ENCODE results near the gene SOAT1. TPM values are rescaled to one million over a fixed set of nuclear protein-coding genes. Genes with fewer than 3 reads are reported as not detected.

Gene SOAT1
- total RNA-seq, 2 donors from 2014 or later = 19.1 to 25.4 TPM

DNA sequence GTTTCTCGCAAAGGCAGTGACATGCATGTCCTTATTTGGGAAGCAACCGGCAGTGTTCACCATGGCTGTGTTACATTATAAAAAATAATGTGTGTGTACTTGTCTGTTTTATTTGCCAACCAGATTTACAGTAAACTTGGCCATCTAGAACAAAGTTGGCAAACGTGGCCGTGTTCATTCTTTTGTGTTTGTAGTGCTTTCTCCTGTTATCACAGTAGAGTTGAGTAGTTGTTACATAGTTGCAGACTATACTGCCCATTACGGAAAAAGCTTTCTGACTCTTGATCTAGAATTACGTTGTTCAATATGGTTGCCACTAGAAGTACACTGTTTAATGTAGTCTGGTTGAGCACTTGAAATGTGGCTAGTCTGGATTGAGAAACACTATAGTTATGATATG lies 19.4 kb downstream of the SOAT1 start:
- Histone ChIP-seq H3K9me3 (no peaks in the 10 kb centered on the region), H3K4me1 (peaks cover 9% of the 10 kb centered on the region), H3K27me3 (no peaks in the 10 kb centered on the region), H3K27ac (no peak overlapping the region), H3K4me3 (no peak overlapping the region), H3K36me3 (replicated peaks in 1 of 2; ENCODE audit: insufficient read depth in 1 of 2, low read depth in 2 of 2) (no peaks in the 10 kb centered on the region)
- 37 to 42% methylated on average over 6 of the region's 6 CpGs for WGBS, 2 donors
- TF ChIP-seq, protein P1, sequence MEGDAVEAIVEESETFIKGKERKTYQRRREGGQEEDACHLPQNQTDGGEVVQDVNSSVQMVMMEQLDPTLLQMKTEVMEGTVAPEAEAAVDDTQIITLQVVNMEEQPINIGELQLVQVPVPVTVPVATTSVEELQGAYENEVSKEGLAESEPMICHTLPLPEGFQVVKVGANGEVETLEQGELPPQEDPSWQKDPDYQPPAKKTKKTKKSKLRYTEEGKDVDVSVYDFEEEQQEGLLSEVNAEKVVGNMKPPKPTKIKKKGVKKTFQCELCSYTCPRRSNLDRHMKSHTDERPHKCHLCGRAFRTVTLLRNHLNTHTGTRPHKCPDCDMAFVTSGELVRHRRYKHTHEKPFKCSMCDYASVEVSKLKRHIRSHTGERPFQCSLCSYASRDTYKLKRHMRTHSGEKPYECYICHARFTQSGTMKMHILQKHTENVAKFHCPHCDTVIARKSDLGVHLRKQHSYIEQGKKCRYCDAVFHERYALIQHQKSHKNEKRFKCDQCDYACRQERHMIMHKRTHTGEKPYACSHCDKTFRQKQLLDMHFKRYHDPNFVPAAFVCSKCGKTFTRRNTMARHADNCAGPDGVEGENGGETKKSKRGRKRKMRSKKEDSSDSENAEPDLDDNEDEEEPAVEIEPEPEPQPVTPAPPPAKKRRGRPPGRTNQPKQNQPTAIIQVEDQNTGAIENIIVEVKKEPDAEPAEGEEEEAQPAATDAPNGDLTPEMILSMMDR (IDR thresholded peaks at IDR 0.05) = no peak
- TF ChIP-seq POLR2A (IDR thresholded peaks at IDR 0.05) = no peak
- no peak for DNase-seq
- intact Hi-C loops (cut with DNase I) = no loop called here
- no peak for ATAC-seq

DNA sequence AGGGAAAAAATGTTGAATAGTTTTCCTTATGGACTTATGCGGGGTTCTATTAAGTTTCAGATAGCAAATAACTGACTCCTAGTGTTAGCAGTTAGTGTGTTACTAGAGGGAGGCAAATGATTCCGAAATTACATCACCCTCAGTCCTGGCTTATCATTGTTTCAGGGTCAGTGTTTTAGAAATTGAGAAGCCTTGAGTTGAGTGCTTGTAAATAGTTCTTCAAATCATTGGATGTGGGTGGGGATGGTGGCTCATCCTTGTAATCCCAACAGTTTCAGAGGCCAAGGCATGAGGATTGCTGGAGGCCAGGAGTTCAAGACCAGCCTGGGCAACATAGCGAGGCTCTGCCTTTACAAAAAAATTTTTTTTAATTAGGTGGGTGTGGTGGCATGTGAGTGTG lies 21.3 kb downstream of the SOAT1 start:
- no peak overlapping the region for H3K27ac ChIP-seq
- H3K4me3 ChIP-seq = no peak overlapping the region
- WGBS, 2 donors = 71 to 81% methylated on average over 3 of the region's 3 CpGs
- no peak for DNase-seq
- H3K36me3 ChIP-seq (replicated peaks in 1 of 2; ENCODE audit: insufficient read depth in 1 of 2, low read depth in 2 of 2) = no peaks in the 10 kb centered on the region
- TF ChIP-seq, protein P1 (IDR thresholded peaks at IDR 0.05) = no peak
- no peak for TF ChIP-seq POLR2A (IDR thresholded peaks at IDR 0.05)
- H3K9me3 ChIP-seq = no peaks in the 10 kb centered on the region
- intact Hi-C loops (cut with DNase I) = no loop called here
- no peak for ATAC-seq
- H3K27me3 ChIP-seq = no peaks in the 10 kb centered on the region
- peaks cover 9% of the 10 kb centered on the region for H3K4me1 ChIP-seq

DNA sequence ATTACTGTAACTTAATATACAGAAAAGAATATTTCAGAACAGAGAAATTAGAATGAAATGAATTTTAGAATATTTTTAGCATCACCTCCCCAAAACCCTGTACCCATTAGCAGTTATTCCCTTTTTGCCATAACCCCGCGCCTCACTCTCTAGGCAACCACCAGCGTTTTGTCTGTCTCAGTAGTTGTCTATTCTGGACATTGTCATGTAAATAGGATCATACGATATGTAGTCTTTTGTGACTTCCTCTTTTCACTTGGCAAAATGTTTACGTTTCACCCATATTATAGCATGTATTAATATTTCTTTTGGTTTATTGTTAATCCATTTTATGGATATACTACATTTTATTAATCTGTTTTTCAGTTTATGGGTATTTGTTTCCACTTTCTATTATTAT lies 24.9 kb downstream of the SOAT1 start:
- no peaks in the 10 kb centered on the region for H3K9me3 ChIP-seq
- no peak overlapping the region for H3K27ac ChIP-seq
- no peaks in the 10 kb centered on the region for H3K27me3 ChIP-seq
- no peak overlapping the region for H3K4me3 ChIP-seq
- H3K36me3 ChIP-seq (replicated peaks in 1 of 2; ENCODE audit: insufficient read depth in 1 of 2, low read depth in 2 of 2) = no peaks in the 10 kb centered on the region
- TF ChIP-seq, protein P1 (IDR thresholded peaks at IDR 0.05) = no peak
- TF ChIP-seq POLR2A (IDR thresholded peaks at IDR 0.05) = no peak
- peaks cover 3% of the 10 kb centered on the region for H3K4me1 ChIP-seq
- ATAC-seq (no peak), DNase-seq (no peak)
- intact Hi-C loops (cut with DNase I) = no loop called here
- WGBS, 2 donors = 74 to 83% methylated on average over 5 of the region's 5 CpGs

DNA sequence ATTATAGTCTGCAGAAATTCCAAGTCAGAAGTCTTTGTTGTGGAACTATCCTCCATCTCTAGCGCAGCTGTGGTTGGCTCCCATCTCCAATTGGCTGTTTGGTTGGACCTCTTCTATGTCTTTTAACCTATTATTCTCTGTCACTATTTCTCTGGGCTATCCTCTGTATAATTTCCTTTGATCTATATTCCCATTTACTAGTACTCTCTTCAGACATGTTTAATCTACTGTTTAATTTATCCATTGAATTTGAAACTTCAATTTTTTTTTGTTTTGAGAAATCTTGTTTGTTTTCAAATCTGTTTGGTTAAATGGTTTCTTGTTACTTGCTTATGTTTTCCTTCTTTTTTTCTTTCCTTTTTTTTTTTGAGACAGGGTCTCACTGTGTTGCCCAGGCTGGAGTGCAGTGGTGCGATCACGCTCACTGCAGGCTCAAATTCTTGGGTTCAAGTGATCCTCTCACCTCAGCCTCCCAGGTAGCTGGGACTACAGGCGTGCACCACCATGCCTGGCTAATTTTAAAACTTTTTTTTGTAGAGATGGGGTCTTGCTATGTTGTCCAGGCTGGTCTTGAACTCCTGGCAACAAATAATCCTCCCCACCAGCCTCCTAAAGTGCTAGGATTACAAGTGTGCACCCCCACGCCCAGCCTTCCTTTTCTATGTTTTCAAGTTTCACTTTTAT lies 28.1 kb downstream of the SOAT1 start:
- no peak for TF ChIP-seq POLR2A (IDR thresholded peaks at IDR 0.05)
- TF ChIP-seq, protein P1 (IDR thresholded peaks at IDR 0.05) = no peak
- no peak for ATAC-seq
- no peak overlapping the region for H3K4me3 ChIP-seq
- H3K36me3 ChIP-seq (replicated peaks in 1 of 2; ENCODE audit: insufficient read depth in 1 of 2, low read depth in 2 of 2) = no peaks in the 10 kb centered on the region
- intact Hi-C loops (cut with DNase I) = no loop called here
- H3K4me1 ChIP-seq = peaks cover 3% of the 10 kb centered on the region
- no peaks in the 10 kb centered on the region for H3K9me3 ChIP-seq
- H3K27ac ChIP-seq = no peak overlapping the region
- WGBS, 2 donors = 90 to 95% methylated on average over 5 of the region's 5 CpGs
- DNase-seq = no peak
- H3K27me3 ChIP-seq = no peaks in the 10 kb centered on the region

DNA sequence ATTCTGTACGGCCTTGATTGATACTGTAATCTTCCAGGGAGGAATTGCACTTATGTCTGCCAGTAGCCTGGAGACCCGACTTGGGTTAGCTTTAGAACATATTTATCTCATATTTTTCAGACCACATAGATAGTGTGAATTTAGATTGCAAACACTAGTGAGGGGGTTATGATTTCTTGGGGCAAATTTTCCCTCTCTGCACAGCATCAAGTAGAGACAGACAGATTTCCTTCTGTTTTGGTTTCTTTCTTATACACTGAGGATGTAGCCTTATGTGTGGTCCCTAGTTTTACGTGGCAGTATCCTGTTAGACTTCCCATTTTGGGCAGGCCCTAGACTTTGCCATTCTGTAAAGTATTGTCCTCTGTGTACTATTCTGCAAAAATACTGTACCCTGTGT lies 29.0 kb downstream of the SOAT1 start:
- TF ChIP-seq POLR2A (IDR thresholded peaks at IDR 0.05) = no peak
- TF ChIP-seq, protein P1 (IDR thresholded peaks at IDR 0.05) = no peak
- intact Hi-C loops (cut with DNase I) = no loop called here
- 39 to 50% methylated on average over 3 of the region's 3 CpGs for WGBS, 2 donors
- H3K36me3 ChIP-seq (replicated peaks in 1 of 2; ENCODE audit: insufficient read depth in 1 of 2, low read depth in 2 of 2) = no peaks in the 10 kb centered on the region
- no peak overlapping the region for H3K4me3 ChIP-seq
- no peak for DNase-seq
- peaks cover 3% of the 10 kb centered on the region for H3K4me1 ChIP-seq
- H3K9me3 ChIP-seq = no peaks in the 10 kb centered on the region
- H3K27ac ChIP-seq = no peak overlapping the region
- H3K27me3 ChIP-seq = no peaks in the 10 kb centered on the region
- ATAC-seq = no peak

All from body of pancreas (tissue), 4 donors.